ENCODE measurements around the gene MFSD12.

The MFSD12 gene

DNA sequence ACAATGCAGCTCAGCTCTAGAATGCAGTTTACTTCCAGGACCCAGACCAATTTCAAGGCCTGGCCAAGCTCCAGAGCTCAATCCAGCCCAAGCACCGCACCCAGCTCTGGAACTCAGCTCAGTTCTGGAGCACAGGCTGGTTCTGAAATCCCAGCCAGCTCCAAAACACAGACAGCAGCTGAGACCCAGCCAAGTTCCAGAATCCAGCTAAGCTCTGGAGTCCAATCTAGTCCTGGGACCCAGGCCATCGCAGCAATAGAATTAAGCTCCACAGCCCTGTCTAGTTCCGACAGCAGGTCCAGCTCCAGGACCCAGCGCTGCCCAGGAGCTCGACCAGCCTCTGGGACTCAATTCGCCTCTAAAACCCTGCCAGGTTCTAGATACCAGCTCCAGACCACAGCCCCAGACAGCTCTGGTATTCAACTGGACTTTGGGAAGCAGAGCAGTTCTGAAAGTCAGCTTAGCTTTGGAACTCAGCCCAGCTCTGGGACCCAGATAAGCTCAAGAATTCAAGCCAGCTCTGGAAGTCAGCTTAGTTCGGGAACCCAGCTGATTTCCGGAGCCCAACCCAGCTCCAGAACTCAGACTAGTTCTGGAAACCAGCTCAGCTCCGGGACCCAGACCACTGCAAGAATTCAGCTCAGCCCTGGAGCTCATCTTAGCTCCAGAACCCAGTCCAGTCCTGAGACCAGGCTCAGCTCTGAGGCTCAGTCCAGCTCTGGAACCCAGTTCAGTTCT lies 34.7 kb upstream of the MFSD12 start:
- POLR2A ChIA-PET, result interaction anchor here (0.9 to 1.4 kb wide), 2 partner anchors 10 to 18 kb away, joined by 3 to 4 read pairs; no protein-coding TSS in a partner anchor
- no peaks in the 10 kb centered on the region for H3K4me1 ChIP-seq (ENCODE audit: control insufficient read depth, insufficient read depth, low read length)
- no peaks in the 10 kb centered on the region for H3K9me3 ChIP-seq (ENCODE audit: control insufficient read depth, insufficient read depth, low read depth, low read length)
- no peak overlapping the region for H3K4me3 ChIP-seq (ENCODE audit: low read depth, low read length)
- H3K27ac ChIP-seq (ENCODE audit: extremely low read depth, low read depth, low read length), result no peak overlapping the region
- TF ChIP-seq ZBTB6 (tag by site-specific recombination; IDR thresholded peaks at IDR 0.05), result peak; percentile 84
- TF ChIP-seq ZFP3 (tag by site-specific recombination; IDR thresholded peaks at IDR 0.05; ENCODE audit: low read depth), result no peak
- H3K36me3 ChIP-seq (ENCODE audit: control insufficient read depth in 2 of 2, insufficient read depth in 1 of 2, low read length in 2 of 2), result no peaks in the 10 kb centered on the region
- CTCF ChIA-PET, result interaction anchor here (0.6 to 1.2 kb wide), 2 partner anchors 8 to 45 kb away, joined by 3 to 4 read pairs; no protein-coding TSS in a partner anchor

- TF ChIP-seq ZNF214 (tag by site-specific recombination; IDR thresholded peaks at IDR 0.05; ENCODE audit: borderline replicate concordance), result no peak
- TF ChIP-seq ZNF624 (tag by site-specific recombination; IDR thresholded peaks at IDR 0.05), result no peak
- TF ChIP-seq WT1 (tag by site-specific recombination; IDR thresholded peaks at IDR 0.05), result no peak
- no peak for TF ChIP-seq ZNF157 (tag by site-specific recombination; IDR thresholded peaks at IDR 0.05)
- no peak for TF ChIP-seq ZNF670 (tag by site-specific recombination; IDR thresholded peaks at IDR 0.05; ENCODE audit: low read depth)
- TF ChIP-seq ZBTB6 (tag by site-specific recombination; IDR thresholded peaks at IDR 0.05), result peak; percentile 80; the same call in 1 of the 2 replicates
- peak; percentile 12; the same call in 1 of the 2 replicates for TF ChIP-seq ZBTB8A (tag by site-specific recombination; IDR thresholded peaks at IDR 0.05)
- TF ChIP-seq YY1 (tag by site-specific recombination; IDR thresholded peaks at IDR 0.05), result no peak
- TF ChIP-seq ZNF626 (tag by site-specific recombination; IDR thresholded peaks at IDR 0.05), result no peak
- TF ChIP-seq ZNF248 (tag by site-specific recombination; IDR thresholded peaks at IDR 0.05), result no peak
- no peak for TF ChIP-seq HIC1 (tag by site-specific recombination; IDR thresholded peaks at IDR 0.05)
Measured at GRCh38 chr19:3590991-3591659, 33.7 kb upstream of the MFSD12 start.

DNA sequence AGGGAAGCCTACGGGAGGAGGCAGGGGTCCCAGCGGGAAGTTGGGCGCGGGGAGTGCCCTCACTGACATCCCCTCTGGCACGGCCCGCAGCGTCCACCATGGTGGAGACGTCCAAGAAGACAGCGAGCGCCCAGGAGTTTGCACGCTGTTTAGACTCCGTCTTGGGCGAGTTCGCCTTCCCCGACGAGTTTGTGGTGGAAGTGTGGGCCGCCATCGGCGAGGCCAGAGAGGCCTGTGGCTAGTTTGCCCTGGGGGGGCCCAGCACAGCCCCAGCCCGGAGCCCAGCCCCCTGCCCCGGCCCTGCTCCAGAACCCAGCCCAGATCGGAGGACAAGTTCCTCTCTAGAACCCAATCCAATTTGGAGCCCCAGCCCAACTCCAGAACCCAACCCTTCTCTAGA lies 32.6 kb upstream of the MFSD12 start:
- H3K27ac ChIP-seq (ENCODE audit: extremely low read depth, low read depth, low read length), result no peak overlapping the region
- no peaks in the 10 kb centered on the region for H3K9me3 ChIP-seq (ENCODE audit: control insufficient read depth, insufficient read depth, low read depth, low read length)
- no peaks in the 10 kb centered on the region for H3K36me3 ChIP-seq (ENCODE audit: control insufficient read depth in 2 of 2, insufficient read depth in 1 of 2, low read length in 2 of 2)
- ChIA-PET POLR2A (no interaction called here), CTCF (no interaction called here)
- H3K4me3 ChIP-seq (ENCODE audit: low read depth, low read length), result no peak overlapping the region
- H3K4me1 ChIP-seq (ENCODE audit: control insufficient read depth, insufficient read depth, low read length), result no peaks in the 10 kb centered on the region
- TF ChIP-seq ZBTB10 (tag by site-specific recombination; IDR thresholded peaks at IDR 0.05) (no peak), PBX3 (CRISPR knock-in tag; IDR thresholded peaks at IDR 0.05) (no peak), ZNF521 (tag by site-specific recombination; IDR thresholded peaks at IDR 0.05) (no peak), ZNF670 (tag by site-specific recombination; IDR thresholded peaks at IDR 0.05; ENCODE audit: low read depth) (no peak), ZNF362 (tag by site-specific recombination; IDR thresholded peaks at IDR 0.05) (no peak), KLF9 (tag by site-specific recombination; IDR thresholded peaks at IDR 0.05; ENCODE audit: low read depth) (no peak), ZNF473 (tag by site-specific recombination; IDR thresholded peaks at IDR 0.05) (no peak), RBAK (tag by site-specific recombination; IDR thresholded peaks at IDR 0.05) (no peak)

More at GRCh38 chr19:3590991-3591659, 33.7 kb upstream of the MFSD12 start:
- Histone ChIP-seq H3K4me3 (ENCODE audit: low read depth, low read length) (no peak overlapping the region), H3K9me3 (ENCODE audit: control insufficient read depth, insufficient read depth, low read depth, low read length) (no peaks in the 10 kb centered on the region), H3K27ac (ENCODE audit: extremely low read depth, low read depth, low read length) (no peak overlapping the region), H3K36me3 (ENCODE audit: control insufficient read depth in 2 of 2, insufficient read depth in 1 of 2, low read length in 2 of 2) (no peaks in the 10 kb centered on the region), H3K4me1 (ENCODE audit: control insufficient read depth, insufficient read depth, low read length) (no peaks in the 10 kb centered on the region)
- ChIA-PET CTCF (no interaction called here), POLR2A (interaction anchor here (0.5 to 1.4 kb wide), 2 partner anchors 17 to 27 kb away, joined by 4 read pairs; no protein-coding TSS in a partner anchor)

Measured in HEK293 (cell line).